ENCODE measurements around the gene HS2ST1.

DNA sequence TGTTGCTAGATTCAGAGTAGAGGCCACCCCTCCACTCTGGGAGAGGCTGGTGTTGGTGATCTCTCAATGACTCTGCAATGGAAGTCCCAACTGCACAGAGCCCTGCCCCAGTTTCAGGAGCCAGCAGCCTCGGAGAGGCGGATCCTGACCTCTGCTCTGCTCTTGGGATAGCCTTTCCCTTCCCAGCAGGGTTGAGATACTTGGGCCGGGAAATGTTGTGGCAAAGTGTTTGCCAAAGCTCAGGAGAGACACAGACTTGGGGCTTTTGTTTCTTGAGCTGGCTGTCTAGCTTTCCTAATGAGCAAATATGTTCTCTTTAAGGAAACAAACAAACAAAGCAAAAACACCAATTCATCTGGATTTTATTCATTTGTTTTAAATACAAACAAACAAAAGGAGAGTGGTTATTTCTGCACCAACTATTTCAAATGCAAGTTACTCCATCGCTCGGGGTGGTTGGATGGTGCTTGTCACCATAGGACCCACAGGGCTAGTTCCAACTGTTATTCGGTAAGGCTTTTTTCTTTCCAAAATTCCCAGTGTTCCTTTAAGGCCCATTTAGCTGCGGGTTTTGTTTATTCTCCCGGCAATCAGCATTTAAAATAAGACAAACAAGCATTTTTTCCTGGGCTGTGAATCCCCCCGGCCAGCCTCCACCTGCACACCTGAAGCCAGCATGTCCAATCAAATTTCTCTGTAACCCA, 220.3 kb downstream of the HS2ST1 start:
- TF ChIP-seq, protein P1, sequence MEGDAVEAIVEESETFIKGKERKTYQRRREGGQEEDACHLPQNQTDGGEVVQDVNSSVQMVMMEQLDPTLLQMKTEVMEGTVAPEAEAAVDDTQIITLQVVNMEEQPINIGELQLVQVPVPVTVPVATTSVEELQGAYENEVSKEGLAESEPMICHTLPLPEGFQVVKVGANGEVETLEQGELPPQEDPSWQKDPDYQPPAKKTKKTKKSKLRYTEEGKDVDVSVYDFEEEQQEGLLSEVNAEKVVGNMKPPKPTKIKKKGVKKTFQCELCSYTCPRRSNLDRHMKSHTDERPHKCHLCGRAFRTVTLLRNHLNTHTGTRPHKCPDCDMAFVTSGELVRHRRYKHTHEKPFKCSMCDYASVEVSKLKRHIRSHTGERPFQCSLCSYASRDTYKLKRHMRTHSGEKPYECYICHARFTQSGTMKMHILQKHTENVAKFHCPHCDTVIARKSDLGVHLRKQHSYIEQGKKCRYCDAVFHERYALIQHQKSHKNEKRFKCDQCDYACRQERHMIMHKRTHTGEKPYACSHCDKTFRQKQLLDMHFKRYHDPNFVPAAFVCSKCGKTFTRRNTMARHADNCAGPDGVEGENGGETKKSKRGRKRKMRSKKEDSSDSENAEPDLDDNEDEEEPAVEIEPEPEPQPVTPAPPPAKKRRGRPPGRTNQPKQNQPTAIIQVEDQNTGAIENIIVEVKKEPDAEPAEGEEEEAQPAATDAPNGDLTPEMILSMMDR (tag by site-specific recombination; IDR thresholded peaks at IDR 0.05): no peak
- TF ChIP-seq ZNF24 (tag by site-specific recombination; IDR thresholded peaks at IDR 0.05) (no peak), ZNF394 (tag by site-specific recombination; IDR thresholded peaks at IDR 0.05; ENCODE audit: borderline replicate concordance) (no peak), ZNF792 (tag by site-specific recombination; IDR thresholded peaks at IDR 0.05) (no peak), ZNF350 (tag by site-specific recombination; IDR thresholded peaks at IDR 0.05) (no peak), ZNF423 (tag by site-specific recombination; IDR thresholded peaks at IDR 0.05) (no peak), ZNF555 (tag by site-specific recombination; conservative IDR thresholded peaks at IDR 0.05) (no peak), ZNF221 (tag by site-specific recombination; IDR thresholded peaks at IDR 0.05; ENCODE audit: borderline replicate concordance) (no peak), ZNF776 (tag by site-specific recombination; IDR thresholded peaks at IDR 0.05; ENCODE audit: borderline replicate concordance) (no peak), ZNF544 (tag by site-specific recombination; IDR thresholded peaks at IDR 0.05) (no peak)
- TF ChIP-seq, protein P2, sequence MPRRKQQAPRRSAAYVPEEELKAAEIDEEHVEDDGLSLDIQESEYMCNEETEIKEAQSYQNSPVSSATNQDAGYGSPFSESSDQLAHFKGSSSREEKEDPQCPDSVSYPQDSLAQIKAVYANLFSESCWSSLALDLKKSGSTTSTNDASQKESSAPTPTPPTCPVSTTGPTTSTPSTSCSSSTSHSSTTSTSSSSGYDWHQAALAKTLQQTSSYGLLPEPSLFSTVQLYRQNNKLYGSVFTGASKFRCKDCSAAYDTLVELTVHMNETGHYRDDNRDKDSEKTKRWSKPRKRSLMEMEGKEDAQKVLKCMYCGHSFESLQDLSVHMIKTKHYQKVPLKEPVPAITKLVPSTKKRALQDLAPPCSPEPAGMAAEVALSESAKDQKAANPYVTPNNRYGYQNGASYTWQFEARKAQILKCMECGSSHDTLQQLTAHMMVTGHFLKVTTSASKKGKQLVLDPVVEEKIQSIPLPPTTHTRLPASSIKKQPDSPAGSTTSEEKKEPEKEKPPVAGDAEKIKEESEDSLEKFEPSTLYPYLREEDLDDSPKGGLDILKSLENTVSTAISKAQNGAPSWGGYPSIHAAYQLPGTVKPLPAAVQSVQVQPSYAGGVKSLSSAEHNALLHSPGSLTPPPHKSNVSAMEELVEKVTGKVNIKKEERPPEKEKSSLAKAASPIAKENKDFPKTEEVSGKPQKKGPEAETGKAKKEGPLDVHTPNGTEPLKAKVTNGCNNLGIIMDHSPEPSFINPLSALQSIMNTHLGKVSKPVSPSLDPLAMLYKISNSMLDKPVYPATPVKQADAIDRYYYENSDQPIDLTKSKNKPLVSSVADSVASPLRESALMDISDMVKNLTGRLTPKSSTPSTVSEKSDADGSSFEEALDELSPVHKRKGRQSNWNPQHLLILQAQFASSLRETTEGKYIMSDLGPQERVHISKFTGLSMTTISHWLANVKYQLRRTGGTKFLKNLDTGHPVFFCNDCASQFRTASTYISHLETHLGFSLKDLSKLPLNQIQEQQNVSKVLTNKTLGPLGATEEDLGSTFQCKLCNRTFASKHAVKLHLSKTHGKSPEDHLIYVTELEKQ (tag by site-specific recombination; IDR thresholded peaks at IDR 0.05; ENCODE audit: borderline replicate concordance): no peak
- TF ChIP-seq, protein P3, sequence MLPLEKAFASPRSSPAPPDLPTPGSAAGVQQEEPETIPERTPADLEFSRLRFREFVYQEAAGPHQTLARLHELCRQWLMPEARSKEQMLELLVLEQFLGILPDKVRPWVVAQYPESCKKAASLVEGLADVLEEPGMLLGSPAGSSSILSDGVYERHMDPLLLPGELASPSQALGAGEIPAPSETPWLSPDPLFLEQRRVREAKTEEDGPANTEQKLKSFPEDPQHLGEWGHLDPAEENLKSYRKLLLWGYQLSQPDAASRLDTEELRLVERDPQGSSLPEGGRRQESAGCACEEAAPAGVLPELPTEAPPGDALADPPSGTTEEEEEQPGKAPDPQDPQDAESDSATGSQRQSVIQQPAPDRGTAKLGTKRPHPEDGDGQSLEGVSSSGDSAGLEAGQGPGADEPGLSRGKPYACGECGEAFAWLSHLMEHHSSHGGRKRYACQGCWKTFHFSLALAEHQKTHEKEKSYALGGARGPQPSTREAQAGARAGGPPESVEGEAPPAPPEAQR (tag by site-specific recombination; IDR thresholded peaks at IDR 0.05): no peak
- TF ChIP-seq, protein P4, sequence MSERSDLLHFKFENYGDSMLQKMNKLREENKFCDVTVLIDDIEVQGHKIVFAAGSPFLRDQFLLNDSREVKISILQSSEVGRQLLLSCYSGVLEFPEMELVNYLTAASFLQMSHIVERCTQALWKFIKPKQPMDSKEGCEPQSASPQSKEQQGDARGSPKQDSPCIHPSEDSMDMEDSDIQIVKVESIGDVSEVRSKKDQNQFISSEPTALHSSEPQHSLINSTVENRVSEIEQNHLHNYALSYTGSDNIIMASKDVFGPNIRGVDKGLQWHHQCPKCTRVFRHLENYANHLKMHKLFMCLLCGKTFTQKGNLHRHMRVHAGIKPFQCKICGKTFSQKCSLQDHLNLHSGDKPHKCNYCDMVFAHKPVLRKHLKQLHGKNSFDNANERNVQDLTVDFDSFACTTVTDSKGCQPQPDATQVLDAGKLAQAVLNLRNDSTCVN (tag by site-specific recombination; optimal IDR thresholded peaks at IDR 0.05): no peak
